Germinal center (tissue), 1 donor: ENCODE results near the gene MEGF8.
A peak's percentile ranks its signal among the peaks of the same experiment; 100 is the strongest.
"Not testable (repeated sequence)": the region's sequence is repeated elsewhere in the genome, so short reads cannot be mapped to it uniquely, and the experiment has no call there.

Source experiments
- DNase-seq: peaks from one replicate; pipeline ENCODE4 v3.0.0; 2012; ENCODE audit warnings: mixed read lengths, low spot score

The MEGF8 gene

DNA sequence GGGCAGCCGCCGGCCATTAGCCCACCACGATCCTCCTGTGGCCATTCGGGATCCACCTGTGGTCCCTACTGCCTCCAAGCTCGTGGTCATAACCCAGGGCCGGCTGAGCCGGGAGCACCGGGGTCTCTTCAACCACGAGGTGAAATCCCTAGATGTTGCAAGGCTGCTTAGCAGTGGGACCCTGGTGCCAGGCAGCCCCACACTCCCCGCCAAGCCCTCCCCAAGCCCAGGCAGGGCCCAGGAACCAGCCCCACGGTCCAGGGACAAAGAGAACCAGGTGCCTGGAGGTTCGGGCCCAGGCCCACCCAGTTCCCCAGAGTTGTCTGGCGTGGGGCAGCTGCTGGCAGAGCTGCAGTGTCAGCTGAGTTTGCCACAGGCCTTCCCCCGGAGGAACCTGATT is 15.7 kb upstream of the MEGF8 start:
- DNase-seq, result no peak

DNA sequence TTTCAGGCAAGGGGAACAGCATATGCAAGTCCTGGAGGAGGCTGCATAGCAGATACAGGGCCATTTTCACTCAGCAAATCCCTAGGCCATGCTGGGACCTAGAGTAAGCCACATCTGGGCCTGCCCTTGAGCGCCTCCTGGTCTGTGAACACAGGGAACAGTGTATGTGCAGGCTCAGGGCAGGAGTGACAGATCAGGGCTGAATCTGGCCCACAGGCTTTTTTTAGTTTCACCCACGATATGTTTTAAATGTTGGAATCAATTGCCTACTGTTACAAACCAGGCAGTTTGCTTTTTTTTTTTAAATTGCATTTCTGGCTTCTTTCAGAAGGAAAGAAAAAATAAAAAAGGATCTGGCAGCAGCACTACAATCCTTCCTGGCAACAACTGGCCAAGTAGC is 13.8 kb upstream of the MEGF8 start:
- no peak for DNase-seq

DNA sequence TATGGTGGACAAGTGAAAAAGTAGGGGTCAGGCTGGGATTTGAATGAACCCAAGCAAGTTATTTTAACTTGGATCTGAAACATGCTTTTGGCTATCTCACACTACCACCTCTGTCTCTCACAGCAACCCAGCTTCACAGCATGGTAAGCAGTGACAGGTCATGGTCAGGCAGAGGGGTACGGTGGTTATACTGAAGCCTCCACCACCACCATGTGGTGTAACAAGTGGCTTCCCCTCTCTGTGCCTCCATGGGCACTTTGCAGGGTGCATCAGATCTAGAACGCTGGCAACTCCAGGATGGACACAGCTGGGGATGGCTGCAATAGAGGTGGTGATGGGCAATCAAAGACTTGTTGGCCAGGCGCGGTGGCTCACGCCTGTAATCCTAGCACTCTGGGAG is 13.1 kb upstream of the MEGF8 start:
- no peak for DNase-seq

DNA sequence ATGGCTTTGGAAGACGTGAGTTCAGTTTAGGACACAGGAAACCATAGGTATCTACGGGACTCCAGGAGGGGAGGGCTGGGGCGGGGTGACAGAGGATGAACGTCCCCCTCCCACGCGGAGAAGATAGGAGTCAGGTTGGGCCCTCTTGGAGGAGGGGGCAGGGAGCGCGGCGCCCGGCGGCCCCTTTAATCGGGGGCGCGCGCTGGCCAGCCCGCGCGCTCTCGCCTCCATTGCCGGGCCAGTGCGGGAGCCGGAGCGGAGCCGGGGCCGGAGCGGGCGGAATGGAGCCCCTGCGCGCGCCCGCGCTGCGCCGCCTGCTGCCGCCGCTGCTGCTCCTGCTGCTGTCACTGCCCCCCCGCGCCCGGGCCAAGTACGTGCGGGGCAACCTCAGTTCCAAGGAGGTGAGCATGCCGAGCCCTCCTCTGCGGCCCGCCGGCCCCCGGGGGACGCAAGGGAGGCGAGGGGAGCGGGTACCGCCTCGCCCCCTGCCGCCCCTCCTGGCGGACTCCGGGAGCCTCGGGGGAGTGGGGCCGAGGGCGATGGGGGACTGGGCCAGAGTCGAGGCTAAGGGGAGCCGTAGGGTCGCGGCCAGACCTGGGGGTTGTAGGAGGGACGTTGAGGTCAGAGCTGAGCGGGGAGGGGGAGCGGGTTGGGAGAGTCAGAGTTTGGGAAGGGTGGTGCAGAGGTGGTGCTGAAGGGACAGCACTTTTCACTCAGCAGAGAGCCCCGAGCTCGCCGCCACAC is 12.2 kb upstream of the MEGF8 start, which contains the start of gene TMEM145:
Gene TMEM145, plus strand, starts transcription at position 214 of the 744 bp plus-strand sequence. Its CDS starts 68 bp downstream, at position 282.
- DNase-seq, result peak; percentile 73

DNA sequence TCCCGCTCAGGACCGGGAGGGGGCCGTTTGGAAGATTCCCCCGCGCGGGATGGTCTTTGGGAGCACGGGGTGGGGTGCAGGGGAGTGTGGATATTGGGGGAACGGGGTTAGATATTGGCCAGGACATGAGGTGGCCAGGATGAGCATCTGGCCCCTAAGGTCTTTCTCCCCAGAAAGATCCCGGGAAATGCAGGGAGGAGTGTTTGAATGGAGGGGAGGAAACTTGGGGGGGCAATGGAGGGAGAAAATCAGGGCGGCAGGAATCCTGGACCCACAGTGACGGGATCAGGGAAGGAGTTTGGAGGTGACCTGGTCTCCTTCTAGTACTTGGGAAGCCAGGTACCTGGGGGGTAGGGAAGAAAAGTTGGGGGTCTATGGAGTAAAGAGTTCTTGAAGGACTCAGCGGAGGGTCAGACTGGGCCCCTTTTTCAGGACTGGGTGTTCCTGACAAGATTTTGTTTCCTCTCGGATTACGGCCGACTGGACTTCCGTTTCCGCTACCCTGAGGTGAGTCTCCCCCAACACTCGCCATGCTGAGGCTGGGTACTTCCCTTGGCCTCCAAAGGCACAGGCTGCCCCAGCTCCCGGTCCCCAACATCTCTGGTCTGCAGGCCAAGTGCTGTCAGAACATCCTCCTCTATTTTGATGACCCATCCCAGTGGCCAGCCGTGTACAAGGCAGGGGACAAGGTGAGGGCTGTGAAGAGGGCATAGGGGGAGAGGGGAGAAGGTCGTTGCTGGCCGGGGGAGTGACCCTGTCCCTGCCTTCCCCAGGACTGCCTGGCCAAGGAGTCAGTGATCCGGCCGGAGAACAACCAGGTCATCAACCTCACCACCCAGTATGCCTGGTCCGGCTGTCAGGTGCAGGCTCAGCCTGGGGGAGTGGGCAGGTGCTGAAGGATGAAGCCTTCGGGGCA is 11.3 kb upstream of the MEGF8 start:
- DNase-seq, result no peak

DNA sequence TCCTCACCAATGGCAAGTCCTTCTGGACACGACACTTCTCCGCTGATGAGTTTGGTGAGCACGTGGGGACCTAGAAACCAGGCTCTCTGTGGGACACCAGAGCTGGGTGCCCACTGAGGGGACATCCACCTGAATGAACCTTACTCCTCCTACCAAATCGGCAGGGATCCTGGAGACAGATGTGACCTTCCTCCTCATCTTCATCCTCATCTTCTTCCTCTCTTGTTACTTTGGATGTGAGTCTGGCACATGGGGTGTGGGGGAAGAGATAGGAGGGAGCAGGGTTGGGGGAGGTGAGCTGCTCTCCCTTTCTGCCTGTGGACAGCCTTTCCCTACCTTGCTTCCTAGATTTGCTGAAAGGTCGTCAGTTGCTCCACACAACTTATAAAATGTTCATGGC is 10.4 kb upstream of the MEGF8 start:
- no peak for DNase-seq

DNA sequence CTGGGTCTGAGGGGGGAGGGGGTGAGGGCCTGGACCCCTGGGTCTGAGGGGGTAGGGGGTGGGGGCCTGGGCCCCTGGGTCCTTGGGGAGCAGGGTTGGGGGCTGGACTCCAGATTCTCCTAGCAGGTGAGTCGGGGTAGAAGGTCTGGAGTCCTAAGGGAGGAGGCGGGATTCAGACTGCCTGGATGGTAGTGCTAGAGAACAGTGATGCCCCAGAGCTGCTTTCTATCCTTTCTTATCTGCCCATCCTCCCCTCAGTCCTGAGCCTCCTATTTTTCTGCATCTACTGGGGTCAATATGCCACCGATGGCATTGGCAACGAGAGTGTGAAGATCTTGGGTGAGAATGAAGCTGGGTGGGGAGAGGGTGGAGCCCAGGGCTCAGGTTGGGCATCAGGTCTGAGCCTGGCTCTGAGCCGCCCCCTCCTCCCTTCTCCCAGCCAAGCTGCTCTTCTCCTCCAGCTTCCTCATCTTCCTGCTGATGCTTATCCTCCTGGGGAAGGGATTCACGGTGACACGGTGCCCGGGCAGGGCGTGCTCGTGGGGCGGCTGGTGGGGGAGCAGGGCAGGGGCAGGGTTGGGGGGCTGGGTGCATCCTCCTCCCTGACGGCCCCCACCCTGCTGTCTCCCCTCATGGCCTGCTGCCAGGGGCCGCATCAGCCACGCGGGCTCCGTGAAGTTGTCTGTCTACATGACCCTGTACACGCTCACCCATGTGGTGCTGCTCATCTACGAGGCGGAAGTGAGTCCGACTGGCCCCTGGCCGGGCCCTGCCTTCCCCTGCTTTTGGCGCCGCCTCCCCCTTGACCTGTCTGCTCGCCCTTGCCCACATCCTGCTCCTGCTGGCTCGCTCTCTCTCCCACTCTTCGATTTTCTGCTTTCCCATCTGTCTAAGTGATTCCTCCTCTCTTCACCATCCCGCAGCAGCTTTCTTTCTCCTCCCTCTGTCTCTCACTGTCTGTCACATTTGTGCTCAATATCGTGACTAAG is 8.9 kb upstream of the MEGF8 start:
- no peak for DNase-seq

DNA sequence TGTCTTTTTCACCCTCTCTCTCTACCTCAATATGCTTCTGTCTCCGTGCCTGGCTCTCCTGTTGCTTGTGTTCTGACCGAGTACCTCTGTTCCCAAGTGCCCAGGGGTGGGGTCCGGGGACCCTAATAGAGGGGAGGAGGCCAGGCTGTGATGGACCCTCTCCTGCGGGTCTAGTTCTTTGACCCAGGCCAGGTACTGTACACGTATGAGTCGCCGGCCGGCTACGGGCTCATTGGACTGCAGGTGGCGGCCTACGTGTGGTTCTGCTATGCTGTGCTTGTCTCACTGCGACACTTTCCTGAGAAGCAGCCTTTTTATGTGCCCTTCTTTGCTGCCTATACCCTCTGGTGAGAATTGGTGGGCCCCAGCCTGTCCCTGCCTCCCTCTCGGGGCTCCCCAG is 7.9 kb upstream of the MEGF8 start:
- DNase-seq, result no peak

DNA sequence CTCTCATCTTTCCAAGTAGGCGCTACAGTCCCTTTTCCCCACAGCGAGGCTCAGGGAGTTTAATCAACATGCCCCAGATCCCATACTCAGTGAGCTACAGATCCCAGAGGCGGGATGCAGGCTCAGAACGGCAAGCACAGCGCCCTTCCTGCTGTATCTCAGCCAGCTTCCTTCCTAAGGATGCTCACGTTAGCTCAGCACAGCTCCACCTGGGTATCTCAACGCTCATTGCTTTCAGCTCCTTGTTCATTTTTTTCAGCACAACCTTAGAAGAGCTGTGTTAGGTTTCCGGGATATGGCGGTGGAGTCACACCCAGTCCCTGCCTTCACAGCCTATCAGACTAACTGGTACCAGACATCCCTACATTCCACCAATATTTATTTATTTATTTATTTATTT is 3.1 kb upstream of the MEGF8 start:
- DNase-seq, result no peak

DNA sequence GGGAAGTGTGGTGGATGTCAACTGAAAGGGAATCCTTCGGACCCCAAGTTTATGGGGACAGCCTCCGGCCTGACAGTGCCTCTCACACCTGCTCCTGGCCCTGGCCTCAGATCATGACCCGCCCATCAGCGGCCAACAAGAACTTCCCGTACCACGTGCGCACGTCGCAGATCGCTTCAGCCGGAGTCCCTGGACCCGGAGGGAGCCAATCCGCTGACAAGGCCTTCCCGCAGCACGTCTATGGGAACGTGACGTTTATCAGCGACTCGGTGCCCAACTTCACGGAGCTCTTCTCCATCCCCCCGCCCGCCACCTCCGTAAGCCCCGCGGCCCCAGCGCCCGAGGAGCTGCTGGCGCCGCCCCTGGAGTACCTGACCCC is 2.0 kb upstream of the MEGF8 start:
- no peak for DNase-seq

DNA sequence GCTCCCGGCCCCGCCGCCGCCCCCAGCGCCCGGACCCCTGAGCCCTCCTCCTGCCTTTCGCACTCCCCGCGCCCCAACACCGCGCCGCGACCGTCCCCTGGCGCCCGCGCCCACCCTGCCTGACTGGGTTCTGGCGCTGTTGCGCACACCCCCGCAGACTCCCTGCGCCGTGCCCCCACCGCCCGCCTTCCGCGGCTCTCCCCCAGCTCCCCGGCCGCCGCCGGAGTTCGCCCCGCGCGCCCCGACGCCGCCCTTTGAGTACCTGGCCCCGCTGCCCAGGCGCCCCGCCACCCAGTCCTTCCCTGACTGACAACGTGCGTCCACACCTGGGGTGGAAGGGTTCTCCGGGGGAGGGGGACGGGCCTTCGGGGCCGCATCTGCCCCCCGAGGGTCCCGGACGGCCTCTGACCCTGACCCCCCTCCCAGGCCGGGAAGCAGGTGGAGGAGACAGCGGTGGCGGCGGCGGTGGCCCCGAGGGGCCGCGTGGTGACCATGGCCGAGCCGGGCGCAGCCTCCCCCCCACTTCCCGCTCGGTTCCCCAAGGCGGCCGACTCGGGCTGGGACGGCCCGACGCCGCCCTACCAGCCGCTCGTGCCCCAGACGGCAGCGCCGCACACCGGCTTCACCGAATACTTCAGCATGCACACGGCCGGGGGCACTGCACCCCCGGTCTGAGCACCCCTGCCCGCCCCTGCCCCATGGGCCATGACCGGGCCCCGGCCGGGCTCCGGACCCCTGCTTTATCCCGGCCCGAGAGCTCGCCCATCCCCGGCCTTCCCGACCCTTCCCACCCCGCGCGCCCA is 1.4 kb upstream of the MEGF8 start:
- DNase-seq, result peak; percentile 40

DNA sequence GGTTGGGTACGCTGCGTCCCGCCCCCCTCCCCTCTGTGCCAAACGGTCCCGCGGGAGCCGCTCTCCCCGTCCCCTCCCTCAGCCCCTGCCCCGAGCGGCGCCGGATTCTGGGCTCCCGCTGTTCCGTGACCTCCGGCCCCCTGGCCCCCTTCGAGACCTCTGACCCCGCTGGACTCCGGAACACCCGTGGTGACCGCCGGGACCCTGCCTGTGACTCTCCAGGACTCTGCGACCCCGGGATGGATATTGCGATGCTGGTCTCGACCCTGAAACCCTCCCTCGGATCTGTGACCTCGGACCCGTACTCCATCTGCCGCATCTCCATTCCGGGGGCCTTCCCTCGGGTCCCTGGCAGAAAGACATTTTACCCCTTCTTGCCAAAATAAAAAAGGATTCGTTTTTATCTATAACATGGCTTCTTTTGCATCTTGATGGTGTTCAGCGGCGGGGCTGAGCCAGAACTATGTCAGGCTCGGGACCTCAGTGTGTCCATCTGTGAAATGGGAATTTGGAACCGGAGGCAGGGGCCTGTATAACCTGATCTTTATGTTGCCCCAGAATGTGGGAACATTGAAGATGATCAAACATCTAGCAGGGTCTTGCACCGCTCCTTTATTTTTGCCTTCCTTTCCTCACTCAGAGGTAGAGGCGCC is 654 bp upstream of the MEGF8 start:
- DNase-seq, result no peak

DNA sequence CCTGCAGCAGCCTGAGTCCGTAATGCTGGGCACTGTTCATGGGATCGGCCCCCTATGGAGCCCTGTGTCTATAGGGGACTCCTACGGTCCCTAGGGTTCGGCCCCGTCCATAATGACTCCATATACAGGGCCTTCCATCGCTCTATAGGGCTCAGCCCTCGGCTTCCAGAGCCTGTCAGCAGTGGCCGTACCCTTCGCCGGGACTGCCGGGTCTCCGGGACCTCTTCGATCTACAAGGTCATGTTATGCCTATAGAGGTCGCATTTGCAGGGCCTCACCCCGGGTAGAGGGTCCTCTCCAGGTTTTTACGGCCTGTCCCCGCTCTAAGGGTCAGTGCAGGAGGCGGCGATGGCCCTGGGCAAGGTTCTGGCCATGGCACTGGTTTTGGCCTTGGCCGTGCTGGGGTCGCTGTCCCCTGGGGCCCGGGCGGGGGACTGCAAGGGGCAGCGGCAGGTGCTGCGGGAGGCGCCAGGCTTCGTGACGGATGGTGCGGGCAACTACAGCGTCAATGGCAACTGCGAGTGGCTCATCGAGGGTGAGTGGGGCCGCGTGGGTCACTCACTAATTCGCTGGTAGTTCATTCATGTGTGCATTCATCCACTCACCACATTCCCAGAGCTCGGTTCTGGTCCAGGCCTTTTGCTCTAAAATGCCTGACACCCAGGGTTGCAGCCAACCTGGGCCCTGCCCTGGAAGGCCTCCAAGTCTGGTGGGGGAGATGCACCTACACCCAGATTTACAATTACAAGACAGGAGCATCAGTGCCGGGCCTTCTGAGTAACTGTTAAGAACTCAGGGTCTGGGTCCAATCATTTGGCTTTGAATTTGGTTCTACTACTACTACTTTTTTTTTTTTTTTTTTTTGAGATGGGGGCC is 699 bp downstream of the MEGF8 start:
- peak; percentile 49 for DNase-seq

DNA sequence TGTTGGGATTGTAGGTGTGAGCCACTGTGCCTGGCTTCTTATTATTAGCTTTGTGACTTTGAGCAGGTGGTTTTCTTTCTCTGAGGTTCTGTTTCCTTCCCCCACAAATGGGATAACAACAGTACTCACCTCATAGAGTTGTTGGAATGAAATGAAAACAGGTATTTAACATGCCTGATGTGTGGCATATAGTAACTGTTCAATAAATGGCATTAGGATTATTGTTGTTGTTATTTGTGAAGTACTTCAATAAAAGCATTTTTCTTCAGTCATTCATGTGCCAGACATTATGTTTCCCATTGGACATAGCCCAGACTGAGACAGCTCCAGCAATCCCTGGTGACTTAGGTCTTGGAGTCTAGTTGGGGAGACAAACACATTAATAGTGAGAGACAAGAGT is 1.5 kb downstream of the MEGF8 start:
- no peak for DNase-seq

DNA sequence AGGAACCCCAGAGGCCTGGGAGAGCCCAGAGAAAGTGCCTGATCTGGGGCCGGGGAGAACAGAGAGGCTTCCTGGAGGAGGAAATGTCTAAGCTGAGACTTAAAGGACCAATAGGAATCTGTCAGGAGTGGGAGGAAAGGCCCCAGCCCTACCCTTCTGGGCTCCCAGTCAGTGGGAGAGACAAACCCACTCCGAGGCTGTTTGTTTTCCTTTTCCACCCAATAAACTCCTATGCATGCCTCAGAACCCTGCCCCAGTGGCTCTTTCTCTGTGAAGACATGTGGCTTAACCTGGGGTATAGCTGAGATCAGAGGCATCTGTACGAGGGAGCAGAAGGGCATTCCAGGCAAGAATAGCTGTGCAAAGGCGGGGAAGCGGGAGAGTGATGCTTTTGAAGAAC is 1.9 kb downstream of the MEGF8 start:
- no peak for DNase-seq

DNA sequence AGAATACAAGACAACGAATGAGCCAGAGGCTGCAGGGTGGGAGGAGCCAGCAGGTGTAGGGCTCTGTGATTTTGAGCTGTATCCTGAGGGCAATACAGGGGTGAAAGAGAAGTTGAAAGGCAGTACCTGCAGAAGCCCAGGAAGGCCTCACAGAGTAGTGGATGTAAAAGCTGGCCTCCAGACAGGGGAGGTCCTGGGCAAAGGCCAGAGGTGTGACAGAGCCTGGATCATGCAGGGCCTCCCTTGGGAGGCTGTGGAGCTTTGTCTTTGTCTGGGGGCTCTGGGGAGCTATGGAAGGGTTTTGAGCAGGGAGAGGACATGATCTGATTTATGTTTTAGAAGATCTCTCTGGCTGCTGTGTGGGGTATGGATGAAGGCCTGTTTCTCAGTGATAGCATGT is 2.7 kb downstream of the MEGF8 start:
- no peak for DNase-seq

DNA sequence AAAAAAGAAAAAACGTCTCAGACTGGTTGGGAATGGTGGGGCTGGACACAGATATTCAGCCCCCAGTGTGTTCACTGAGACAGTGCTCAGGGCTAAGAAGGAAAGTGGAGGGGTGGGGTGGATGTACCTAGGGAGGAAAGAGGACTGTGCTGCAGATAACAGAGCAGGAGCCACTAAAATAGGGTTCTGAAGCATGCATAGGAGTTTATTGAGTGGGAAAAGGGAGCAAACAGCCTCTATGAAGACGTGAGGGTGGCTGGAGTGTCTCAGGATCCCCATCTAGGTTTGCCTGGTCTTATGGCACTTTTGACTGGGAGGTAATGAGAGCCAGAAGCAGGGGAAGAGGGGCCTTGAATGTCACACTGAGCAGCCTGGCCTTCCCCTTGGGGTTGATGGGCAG is 3.4 kb downstream of the MEGF8 start:
- no peak for DNase-seq

DNA sequence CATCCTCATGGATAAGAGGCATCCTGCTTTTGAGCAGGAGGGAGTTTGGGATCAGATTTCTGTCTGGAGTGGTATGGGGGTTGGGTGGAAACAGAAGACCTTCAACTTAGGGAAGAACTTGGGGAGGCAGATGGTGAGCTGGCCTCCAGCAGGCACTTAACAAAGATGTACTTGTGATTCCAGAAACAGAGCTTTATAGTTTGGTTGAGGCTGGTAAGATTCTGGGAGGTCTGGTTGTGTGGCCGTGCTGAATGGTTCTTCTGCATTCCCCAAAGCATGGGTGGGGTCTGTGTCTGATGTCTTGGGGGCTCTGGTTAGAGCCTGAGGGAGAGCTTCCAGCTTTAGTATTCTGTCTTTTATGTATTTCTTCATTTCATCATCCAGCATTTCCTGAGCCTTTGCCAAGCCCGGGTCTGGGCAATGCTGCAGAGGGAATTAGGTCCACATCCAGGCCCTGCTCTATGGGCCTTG is 4.8 kb downstream of the MEGF8 start:
- no peak for DNase-seq

DNA sequence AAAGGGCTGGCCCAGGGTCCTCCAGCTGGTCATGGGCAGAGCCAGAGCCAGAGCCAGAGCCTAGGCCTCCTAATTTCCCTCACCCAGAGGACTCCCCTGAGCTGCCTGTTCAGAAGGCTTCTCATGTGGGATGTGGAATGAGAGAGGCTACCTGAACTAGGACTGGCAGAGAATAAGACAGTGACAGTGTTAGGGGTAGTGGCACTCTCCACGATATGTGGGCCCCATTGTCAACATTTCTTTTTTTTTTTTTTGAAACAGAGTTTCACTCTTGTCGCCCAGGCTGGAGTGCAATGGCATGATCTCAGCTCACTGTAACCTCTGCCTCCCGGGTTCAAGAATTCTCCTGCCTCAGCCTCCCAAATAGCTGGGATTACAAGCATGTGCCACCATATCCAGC is 5.9 kb downstream of the MEGF8 start:
- DNase-seq, result not testable (repeated sequence)

DNA sequence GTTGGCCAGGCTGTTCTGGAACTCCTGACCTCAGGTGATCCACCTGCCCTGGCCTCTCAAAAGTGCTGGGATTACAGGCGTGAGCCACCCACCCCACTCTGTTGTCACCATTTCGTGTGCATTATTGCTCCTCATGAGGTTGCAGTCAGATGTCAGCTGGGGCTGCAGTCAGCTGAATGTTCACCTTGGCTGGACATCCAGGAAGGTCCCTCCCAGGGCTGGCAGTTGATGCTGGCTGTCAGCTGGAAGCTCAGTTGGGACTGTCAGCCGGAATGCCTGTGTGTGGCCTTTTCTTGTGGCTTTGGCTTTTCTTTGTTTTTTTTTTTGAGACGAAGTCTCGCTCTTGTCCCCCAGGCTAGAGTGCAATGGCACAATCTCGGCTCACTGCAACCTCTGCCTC is 6.6 kb downstream of the MEGF8 start:
- no peak for DNase-seq
